ENCODE results near the gene REV3L. TPM values are rescaled to one million over a fixed set of nuclear protein-coding genes. Genes with fewer than 3 reads are reported as not detected.

The REV3L gene
- total and polyA plus RNA-seq, 12 donors, result 5.6 to 25.8 (median 13.9) TPM

- DNase-seq (no peak), ATAC-seq (no peak)
- WGBS, 2 donors, result 98 to 100% methylated on average over 2 of the region's 2 CpGs
- Histone ChIP-seq H3K27me3 (no peaks in the 10 kb centered on the region), H3K4me3 (no peak overlapping the region), H3K9me3 (no peaks in the 10 kb centered on the region), H3K27ac (no peak overlapping the region), H3K36me3 (peaks cover 0 to 12% (median 0%) of the 10 kb centered on the region in 9 donors), H3K4me1 (peaks cover 0 to 31% (median 19%) of the 10 kb centered on the region in 9 donors)
- intact Hi-C loops (cut with DNase I), result no loop called here
- no peak for TF ChIP-seq CTCF (IDR thresholded peaks at IDR 0.05)
These were observed 9.5 kb upstream of the REV3L start for GRCh38 chr6:111492499-111492898.

GRCh38 chr6:111490067-111490466 is 7.0 kb upstream of the REV3L start:
- Histone ChIP-seq H3K4me3 (no peak overlapping the region), H3K27ac (no peak overlapping the region), H3K9me3 (no peaks in the 10 kb centered on the region), H3K27me3 (no peaks in the 10 kb centered on the region), H3K36me3 (peaks cover 0 to 14% (median 0%) of the 10 kb centered on the region in 9 donors), H3K4me1 (peaks cover 0 to 34% (median 9%) of the 10 kb centered on the region in 9 donors)
- TF ChIP-seq CTCF (IDR thresholded peaks at IDR 0.05), result no peak
- DNase-seq, result no peak
- ATAC-seq, result no peak
- 98 to 99% methylated on average over 3 of the region's 3 CpGs for WGBS, 2 donors
- intact Hi-C loops (cut with DNase I), result no loop called here

- DNase-seq (no peak), ATAC-seq (no peak)
- peak overlapping the region in 1 of 10 donors; percentile 28 for H3K27ac ChIP-seq
- no peaks in the 10 kb centered on the region for H3K9me3 ChIP-seq
- peaks cover 0 to 14% (median 0%) of the 10 kb centered on the region in 9 donors for H3K36me3 ChIP-seq
- no peak overlapping the region for H3K4me3 ChIP-seq
- peaks cover 0 to 39% (median 14%) of the 10 kb centered on the region in 9 donors for H3K4me1 ChIP-seq
- intact Hi-C loops (cut with DNase I), result loop anchor here in 5 of 10 donors (10.0 kb wide), 5 partner anchors 67 to 233 kb away; partner anchors contain the start of gene TRAF3IP2 (in 1 of the 5)
- no peak for TF ChIP-seq CTCF (IDR thresholded peaks at IDR 0.05)
- WGBS, 2 donors, result 74 to 76% methylated on average over 1 of the region's 1 CpG
- H3K27me3 ChIP-seq, result no peaks in the 10 kb centered on the region
These were observed 4.6 kb upstream of the REV3L start for GRCh38 chr6:111487661-111488060.

- TF ChIP-seq CTCF (IDR thresholded peaks at IDR 0.05), result no peak
- Histone ChIP-seq H3K4me1 (peaks cover 0 to 39% (median 14%) of the 10 kb centered on the region in 9 donors), H3K4me3 (no peak overlapping the region), H3K27me3 (no peaks in the 10 kb centered on the region), H3K9me3 (no peaks in the 10 kb centered on the region), H3K27ac (peak overlapping the region in 1 of 10 donors; percentile 28), H3K36me3 (peaks cover 0 to 14% (median 0%) of the 10 kb centered on the region in 9 donors)
- ATAC-seq, result no peak
- DNase-seq, result no peak
- intact Hi-C loops (cut with DNase I), result loop anchor here in 5 of 10 donors (10.0 kb wide), 5 partner anchors 68 to 232 kb away; partner anchors contain the start of gene TRAF3IP2 (in 1 of the 5)
- 94 to 97% methylated on average over 1 of the region's 1 CpG for WGBS, 2 donors
These were observed 3.9 kb upstream of the REV3L start for GRCh38 chr6:111486921-111487320.
